Suprapubic skin (tissue), 4 donors: Measurements from ENCODE around the gene ATP1A2.

ENCODE experiments used
- CTCF ChIP-seq, 2 donors: fragments of 200-600 bp in 1 of 2; fragments of 450-650 bp in 1 of 2; sonication (generic) in 1 of 2; IDR thresholded peaks; one replicate each; pipeline ENCODE4 v1.5.1; 2016 to 2019; ENCODE audit warnings: antibody characterized with exemption in 2 of 2, mild to moderate bottlenecking in 1 of 2, moderate library complexity in 1 of 2
- EP300 ChIP-seq: sonication (generic); formaldehyde crosslinking; IDR thresholded peaks from one replicate; pipeline ENCODE4 v1.6.1; 2017; ENCODE audit warnings: antibody characterized with exemption
- POLR2A ChIP-seq, 2 donors: fragments of 450-650 bp; IDR thresholded peaks; one replicate each; pipeline ENCODE4 v1.6.1; 2017; ENCODE audit warnings: antibody characterized with exemption in 2 of 2, mild to moderate bottlenecking in 2 of 2, moderate library complexity in 2 of 2
- POLR2AphosphoS5 ChIP-seq, 3 donors: sonication (generic); formaldehyde crosslinking; IDR thresholded peaks; one replicate each; pipeline ENCODE4 v1.6.1; 2017; ENCODE audit warnings: antibody characterized with exemption in 3 of 3

GRCh38 chr1:160116283-160117147 is 956 bp downstream of the ATP1A2 start:
- TF ChIP-seq POLR2A (IDR thresholded peaks at IDR 0.05) (no peak), CTCF (IDR thresholded peaks at IDR 0.05) (no peak), POLR2AphosphoS5 (IDR thresholded peaks at IDR 0.05) (no peak), EP300 (no peak)
